Adrenal gland (tissue), 19 donors: ENCODE measurements around the gene SLC20A1. TPM values are rescaled to one million over a fixed set of nuclear protein-coding genes. Genes with fewer than 3 reads are reported as not detected.

Source experiments
- DNase-seq, 7 donors: peaks; one replicate each; pipeline ENCODE4 v3.0.0-alpha.2; 2019 to 2020
- H3K27ac ChIP-seq, 5 donors: fragments of 200-600 bp; sonication (generic) in 4 of 5; 1 replicate in 3 of 5; 2 replicates in 2 of 5; pipeline versions ENCODE4 v1.5.1 to v1.8.0; 2016 to 2020; ENCODE audit warnings: mild to moderate bottlenecking in 1 of 5
- H3K27me3 ChIP-seq: fragments of 200-600 bp; 2 replicates; pipeline ENCODE4 v1.8.0; 2021
- H3K36me3 ChIP-seq, 2 donors: fragments of 200-600 bp; replicated peaks in 1 of 2; 1 replicate in 1 of 2; 2 replicates in 1 of 2; pipeline versions ENCODE4 v1.5.1 to v1.8.0; 2018 to 2022
- H3K4me1 ChIP-seq, 2 donors: fragments of 200-600 bp; replicated peaks in 1 of 2; 1 replicate in 1 of 2; 2 replicates in 1 of 2; pipeline versions ENCODE4 v1.5.1 to v1.8.0; 2018 to 2021
- H3K4me3 ChIP-seq, 4 donors: fragments of 200-600 bp; sonication (generic) in 3 of 4; one replicate each; pipeline ENCODE4 v1.5.1; 2016 to 2018
- H3K9me3 ChIP-seq, 3 donors: fragments of 200-600 bp; sonication (generic) in 1 of 3; replicated peaks in 1 of 3; 1 replicate in 2 of 3; 2 replicates in 1 of 3; pipeline versions ENCODE4 v1.5.1 to v1.8.0; 2016 to 2021
- CTCF ChIP-seq, 6 experiments: fragments of 450-650 bp in 4 of 6; fragments of 200-600 bp in 2 of 6; sonication (generic) in 1 of 6; IDR thresholded peaks; 1 replicate in 5 of 6; 2 replicates in 1 of 6; pipeline versions ENCODE4 v1.5.1 to v1.8.0; 2016 to 2021; ENCODE audit warnings: antibody characterized with exemption in 6 of 6, mild to moderate bottlenecking in 2 of 6, moderate library complexity in 1 of 6
- POLR2A ChIP-seq, 2 donors: fragments of 450-650 bp; IDR thresholded peaks; one replicate each; pipeline ENCODE4 v1.6.1; 2017; ENCODE audit warnings: antibody characterized with exemption in 2 of 2, mild to moderate bottlenecking in 2 of 2, moderate library complexity in 1 of 2
- WGBS, 4 donors: extraction: QIAGEN DNeasy Blood & Tissue Kit in 2 of 4; methylation state at CpG; one replicate each; pipeline versions ENCODE4 v1.1.5 to v1.1.7; 2013 to 2017; 5-methylcytosine and 5-hydroxymethylcytosine counted together
- intact Hi-C, 2 donors: fragments of 100-400 bp; cut with DNase I; formaldehyde crosslinking; loops; one replicate each; pipeline versions ENCODE4 v1.14.1 to v1.15.0; 2022 to 2023
- long read RNA-seq, 10 donors: library from polyadenylated mRNA in 3 of 10; unstranded in 2 of 10; stranded (forward) in 1 of 10; transcript quantifications; one replicate each; pipeline ENCODE4 v2.0.0 and lab custom pipeline, GENCODE V29; 2021 to 2026
- polyA plus RNA-seq, 3 donors: library from polyadenylated mRNA; stranded (reverse); fragments of 200-250 nt in 2 of 3; fragments of 350-450 nt in 1 of 3; fragmentation: Illumina TruSeq in 1 of 3; extraction: RNeasy Lipid Tissue Mini Kit (QIAGEN cat#74804) in 1 of 3; gene quantifications; one replicate each; pipeline ENCODE4 v1.2.3, GENCODE V29; 2013 to 2014
- total RNA-seq, 9 donors: library from RNA; depleted of rRNA in 4 of 9; stranded (reverse); fragments of >200 nt in 4 of 9; fragments of 120-200 nt in 1 of 9; fragmentation: NEBNext Ultra II Directional in 1 of 9; extraction: Animal tissue kit (Norgen Biotek cat#: 25700) in 1 of 9; gene quantifications; one replicate each; pipeline versions ENCODE4 v1.1.0 to v1.2.4, GENCODE V29; 2013 to 2023
- donor health status: healthy with polysubstance abuse.
- donor health status: Bipolar disorder and iron deficiency.
- donor health status: DM: yes; HTN: yes; CAD: no.
- donor health status: DM: no; HTN: no; CAD: no.
- donor health status: DM: no; HTN: no; CAD: no.
- donor health status: DM: yes; HTN: yes; CAD: no.

SLC20A1 gene
- total RNA-seq (10 to 100 TPM in 7 of 9 donors, 1 to 10 TPM in 2; 6.9 to 28.1 (median 22.2) TPM), polyA plus RNA-seq (10 to 100 TPM; 14.1 to 23.8 (median 20.8) TPM)
- long read RNA-seq, donor 1, partial matches to known transcripts = 0 of 3 reads
- long read RNA-seq, donor 1, other reads (novel, unspliced or antisense) = 0 of 3 reads
- long read RNA-seq, donor 2, partial matches to known transcripts = 6 of 9 reads
- long read RNA-seq, donor 2, other reads (novel, unspliced or antisense) = 0 of 9 reads
- long read RNA-seq, donor 3, partial matches to known transcripts = 0 of 4 reads
- long read RNA-seq, donor 3, other reads (novel, unspliced or antisense) = 0 of 4 reads
- long read RNA-seq, donor 4, partial matches to known transcripts = 1 of 5 reads
- long read RNA-seq, donor 4, other reads (novel, unspliced or antisense) = 0 of 5 reads
- long read RNA-seq, donor 5, transcript SLC20A1-201 (11 exons, 3,381 nt) = major isoform, 42 of 46 reads
- long read RNA-seq, donor 5, partial matches to known transcripts = 1 of 46 reads
- long read RNA-seq, donor 5, other reads (novel, unspliced or antisense) = 3 of 46 reads
- long read RNA-seq, donor 6, partial matches to known transcripts = 1 of 3 reads
- long read RNA-seq, donor 6, other reads (novel, unspliced or antisense) = 1 of 3 reads
- long read RNA-seq, donor 7, partial matches to known transcripts = 0 of 2 reads
- long read RNA-seq, donor 7, other reads (novel, unspliced or antisense) = 0 of 2 reads
- long read RNA-seq, donor 8, transcript SLC20A1-201 (11 exons, 3,381 nt) = major isoform, 5 of 5 reads
- long read RNA-seq, donor 8, partial matches to known transcripts = 0 of 5 reads
- long read RNA-seq, donor 8, other reads (novel, unspliced or antisense) = 0 of 5 reads
- long read RNA-seq, donor 9, partial matches to known transcripts = 7 of 9 reads
- long read RNA-seq, donor 9, other reads (novel, unspliced or antisense) = 0 of 9 reads
- long read RNA-seq, donor 10, partial matches to known transcripts = 0 of 1 reads
- long read RNA-seq, donor 10, other reads (novel, unspliced or antisense) = 0 of 1 reads

- intact Hi-C loops = no loop called here
- Histone ChIP-seq H3K27ac (peak within 1 kb of the TSS; percentile 86 to 98 (median 97)), H3K9me3 (no peaks in the 10 kb centered on the region), H3K36me3 (peaks cover 0 to 17% of the 10 kb centered on the region in 2 donors), H3K4me3 (peak within 1 kb of the TSS; percentile 74 to 96 (median 84)), H3K4me1 (peaks cover 20 to 37% of the 10 kb centered on the region in 2 donors), H3K27me3 (no peaks in the 10 kb centered on the region)
- TF ChIP-seq CTCF (IDR thresholded peaks at IDR 0.05) (peak in 5 of 6 experiments; percentile 12 to 51 (median 38)), POLR2A (IDR thresholded peaks at IDR 0.05) (peak; percentile 99)
- DNase-seq = peak; percentile 94 to 98 (median 96)
- 0 to 10% (median 0%) methylated on average over 2 to 87 of the region's 87 CpGs for WGBS, 4 donors
Observed at GRCh38 chr2:112645310-112646101, at the start of gene SLC20A1. Gene SLC20A1, plus strand, starts transcription at chr2:112645939. Its CDS starts 890 bp downstream, at chr2:112646829.

- Histone ChIP-seq H3K27me3 (no peaks in the 10 kb centered on the region), H3K4me3 (no peak overlapping the region), H3K36me3 (no peaks in the 10 kb centered on the region), H3K4me1 (no peaks in the 10 kb centered on the region), H3K27ac (no peak overlapping the region), H3K9me3 (no peaks in the 10 kb centered on the region)
- TF ChIP-seq CTCF (IDR thresholded peaks at IDR 0.05) (no peak), POLR2A (IDR thresholded peaks at IDR 0.05) (no peak)
- 88 to 96% (median 92%) methylated on average over 10 of the region's 10 CpGs for WGBS, 4 donors
- intact Hi-C loops = no loop called here
- peak in 1 of 7 donors; percentile 28 for DNase-seq
Observed at GRCh38 chr2:112597537-112598322, 48.0 kb upstream of the SLC20A1 start.

- Histone ChIP-seq H3K27ac (no peak overlapping the region), H3K36me3 (no peaks in the 10 kb centered on the region), H3K4me1 (no peaks in the 10 kb centered on the region), H3K27me3 (no peaks in the 10 kb centered on the region), H3K9me3 (no peaks in the 10 kb centered on the region), H3K4me3 (no peak overlapping the region)
- intact Hi-C loops = loop anchor here (2.0 kb wide), 1 partner anchor 126 kb away; no protein-coding TSS in a partner anchor
- 79 to 80% (median 80%) methylated on average over 3 of the region's 3 CpGs for WGBS, 4 donors
- TF ChIP-seq CTCF (IDR thresholded peaks at IDR 0.05) (no peak), POLR2A (IDR thresholded peaks at IDR 0.05) (no peak)
- no peak for DNase-seq
Observed at GRCh38 chr2:112600634-112601033, 45.1 kb upstream of the SLC20A1 start.
